HG02981 (cell line): ENCODE measurements around the gene GYS1.
"Not testable (repeated sequence)": the region's sequence is repeated elsewhere in the genome, so short reads cannot be mapped to it uniquely, and the experiment has no call there.

Experiments used
- ATAC-seq: cut with Tn5 transposase; IDR thresholded peaks from one replicate; pipeline ENCODE4 v1.9.1; 2021; ENCODE audit warnings: mild to moderate bottlenecking, moderate library complexity; ENCODE audit not compliant: unreplicated experiment

Gene GYS1

GRCh38 chr19:49018388-49019241, 25.5 kb upstream of the GYS1 start:
- ATAC-seq: not testable (repeated sequence)

GRCh38 chr19:49017666-49018351, 24.7 kb upstream of the GYS1 start:
- ATAC-seq: no peak

DNA sequence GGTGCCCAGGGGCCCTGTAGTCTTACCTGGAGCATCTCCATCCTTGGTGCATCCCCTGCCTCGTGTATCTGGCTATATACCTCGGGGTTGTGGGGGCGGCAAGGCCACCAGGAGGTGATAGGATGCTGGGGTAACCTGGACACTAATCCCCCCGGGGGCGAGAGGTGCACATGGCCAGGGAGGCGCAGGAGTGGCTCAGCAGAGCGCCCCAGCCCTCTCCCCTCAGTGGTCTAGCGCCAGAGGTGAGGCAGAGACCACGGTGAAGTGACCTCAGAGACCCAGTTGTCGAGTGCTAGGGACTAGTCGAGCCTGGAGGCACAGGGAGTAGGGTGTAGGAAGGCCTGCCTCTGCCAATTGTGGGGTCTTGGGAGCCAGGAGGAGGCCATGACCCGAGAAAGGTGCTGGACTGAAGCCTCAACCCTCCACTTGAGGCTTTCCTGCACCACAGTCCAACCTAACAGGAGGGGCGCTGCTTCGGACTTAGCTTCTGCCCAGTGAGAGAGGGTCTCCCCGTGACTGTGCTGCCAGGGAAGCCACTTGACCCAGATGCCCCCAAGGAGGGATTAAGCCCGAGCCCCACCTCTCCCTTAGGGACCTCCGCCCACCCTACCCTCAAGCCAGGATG, 24.0 kb upstream of the GYS1 start, which contains the start of gene LHB:
TSS of gene LHB (minus strand) at position 51 of the 625 bp plus-strand sequence. CDS start at position 41, 10 bp downstream.
- no peak for ATAC-seq

DNA sequence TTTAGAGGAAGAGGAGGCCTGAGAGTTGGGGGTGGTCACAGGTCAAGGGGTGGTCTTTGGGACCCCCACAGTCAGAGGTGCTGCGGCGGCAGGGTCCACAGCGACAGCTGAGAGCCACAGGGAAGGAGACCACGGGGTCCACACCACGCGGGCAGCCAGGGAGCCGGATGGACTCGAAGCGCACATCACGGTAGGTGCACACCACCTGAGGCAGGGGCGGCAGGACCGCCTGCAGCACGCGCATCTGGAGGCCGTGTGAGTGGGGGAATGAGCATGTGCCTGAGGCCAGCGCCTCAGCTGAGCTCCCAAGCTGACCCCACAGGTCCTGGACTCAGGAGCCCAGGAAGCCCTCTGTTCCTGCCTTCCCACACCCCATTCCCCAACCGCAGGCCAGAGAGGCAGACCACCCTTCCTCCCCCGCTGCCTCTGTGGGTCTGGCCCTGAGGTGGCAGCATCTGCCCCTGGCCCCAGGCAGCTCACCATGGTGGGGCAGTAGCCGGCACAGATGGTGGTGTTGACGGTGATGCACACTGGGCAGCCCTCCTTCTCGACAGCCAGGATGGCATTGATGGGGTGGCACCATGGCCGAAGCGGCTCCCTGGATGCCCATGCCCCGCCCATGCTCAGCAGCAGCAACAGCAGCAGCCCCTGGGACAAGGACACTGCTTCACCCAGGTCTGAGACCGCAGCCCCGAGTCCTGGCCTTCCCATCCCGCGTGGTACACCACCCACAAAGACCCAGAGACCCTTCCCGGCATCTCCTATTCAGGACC, 23.1 kb upstream of the GYS1 start:
- ATAC-seq: no peak

DNA sequence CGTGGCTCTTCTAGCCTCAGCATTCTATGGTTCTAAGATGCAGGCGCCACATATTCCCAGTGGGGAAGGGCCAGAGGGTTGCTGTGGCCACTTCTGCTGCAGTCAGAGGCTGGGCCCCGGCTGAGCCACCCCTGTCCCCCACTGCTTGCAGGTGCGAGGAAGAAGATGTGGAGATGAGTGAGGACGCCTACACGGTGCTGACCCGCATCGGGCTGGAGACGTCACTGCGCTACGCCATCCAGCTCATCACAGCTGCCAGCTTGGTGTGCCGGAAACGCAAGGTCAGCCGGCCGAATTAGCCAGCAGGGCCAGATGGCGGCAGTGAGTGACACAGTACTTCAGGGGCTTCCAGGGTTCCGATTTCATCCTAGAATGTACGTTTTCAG, 21.8 kb upstream of the GYS1 start:
- no peak for ATAC-seq

DNA sequence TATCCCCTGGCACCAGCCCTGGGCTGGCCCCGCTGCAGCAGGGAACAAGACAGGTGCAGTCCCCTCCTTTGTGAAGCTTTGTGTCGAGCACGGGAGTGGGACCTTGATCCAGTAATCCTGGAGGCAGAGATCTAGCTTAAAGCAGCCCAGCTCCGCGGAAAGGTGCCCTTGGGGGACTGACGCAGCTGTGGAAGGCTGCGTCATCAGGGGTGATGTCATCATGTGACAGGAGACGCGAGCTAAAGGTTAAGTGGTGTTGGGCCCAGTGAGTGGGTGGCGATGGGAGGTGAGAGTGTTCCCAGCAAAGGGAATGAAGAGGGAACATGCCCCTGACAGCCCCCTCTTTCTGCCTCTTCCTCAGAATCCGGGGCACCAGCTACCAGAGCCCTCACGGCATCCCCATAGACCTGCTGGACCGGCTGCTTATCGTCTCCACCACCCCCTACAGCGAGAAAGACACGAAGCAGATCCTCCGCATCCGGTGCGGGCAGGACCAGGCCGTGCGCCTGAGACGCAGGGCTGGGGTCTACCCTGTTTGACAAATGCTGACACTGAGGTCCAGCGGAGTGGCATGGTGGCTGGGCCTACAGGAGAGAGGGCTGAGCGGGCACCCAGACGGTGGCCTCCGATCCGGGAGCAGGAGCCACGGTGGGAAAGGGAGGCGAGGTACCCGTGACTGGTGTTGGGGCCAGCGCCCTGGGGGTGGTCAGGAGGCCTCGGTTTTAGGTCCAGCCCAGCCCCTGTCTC, 21.2 kb upstream of the GYS1 start:
- ATAC-seq: no peak

DNA sequence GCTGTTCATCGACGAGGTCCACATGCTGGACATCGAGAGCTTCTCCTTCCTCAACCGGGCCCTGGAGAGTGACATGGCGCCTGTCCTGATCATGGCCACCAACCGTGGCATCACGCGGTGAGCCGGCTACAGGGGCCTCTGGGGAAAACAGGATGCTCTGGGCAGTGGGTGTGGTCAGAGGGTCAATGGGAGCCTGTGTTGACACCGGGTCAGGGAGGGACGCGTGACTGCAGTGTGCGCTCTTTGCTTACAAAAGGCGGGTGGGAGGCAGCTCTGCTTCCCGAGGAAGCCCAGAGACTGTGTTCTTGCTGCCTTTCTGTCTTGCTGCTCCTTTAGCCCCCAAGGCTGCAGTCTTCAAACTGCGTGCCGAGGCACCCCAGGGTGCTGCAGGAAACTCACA, 18.1 kb upstream of the GYS1 start:
- ATAC-seq: no peak

- no peak for ATAC-seq
Measured at GRCh38 chr19:49010453-49010852, 17.3 kb upstream of the GYS1 start.

DNA sequence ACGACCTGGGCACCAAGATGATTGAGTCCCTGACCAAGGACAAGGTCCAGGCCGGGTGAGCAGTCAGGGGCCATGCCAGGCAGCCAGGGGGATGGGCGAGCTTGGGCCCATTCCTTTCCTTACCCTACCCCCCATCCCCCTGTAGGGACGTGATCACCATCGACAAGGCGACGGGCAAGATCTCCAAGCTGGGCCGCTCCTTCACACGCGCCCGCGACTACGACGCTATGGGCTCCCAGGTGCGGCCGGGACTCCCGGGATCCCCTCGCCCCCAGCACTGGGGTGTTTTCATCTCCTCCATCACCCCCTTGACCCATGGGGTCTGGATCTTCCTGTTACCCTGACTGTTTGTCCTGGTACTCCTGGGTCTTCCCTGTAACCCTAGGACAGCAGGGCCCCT, 16.7 kb upstream of the GYS1 start:
- ATAC-seq: no peak

GRCh38 chr19:49006905-49007304, 13.8 kb upstream of the GYS1 start:
- no peak for ATAC-seq

DNA sequence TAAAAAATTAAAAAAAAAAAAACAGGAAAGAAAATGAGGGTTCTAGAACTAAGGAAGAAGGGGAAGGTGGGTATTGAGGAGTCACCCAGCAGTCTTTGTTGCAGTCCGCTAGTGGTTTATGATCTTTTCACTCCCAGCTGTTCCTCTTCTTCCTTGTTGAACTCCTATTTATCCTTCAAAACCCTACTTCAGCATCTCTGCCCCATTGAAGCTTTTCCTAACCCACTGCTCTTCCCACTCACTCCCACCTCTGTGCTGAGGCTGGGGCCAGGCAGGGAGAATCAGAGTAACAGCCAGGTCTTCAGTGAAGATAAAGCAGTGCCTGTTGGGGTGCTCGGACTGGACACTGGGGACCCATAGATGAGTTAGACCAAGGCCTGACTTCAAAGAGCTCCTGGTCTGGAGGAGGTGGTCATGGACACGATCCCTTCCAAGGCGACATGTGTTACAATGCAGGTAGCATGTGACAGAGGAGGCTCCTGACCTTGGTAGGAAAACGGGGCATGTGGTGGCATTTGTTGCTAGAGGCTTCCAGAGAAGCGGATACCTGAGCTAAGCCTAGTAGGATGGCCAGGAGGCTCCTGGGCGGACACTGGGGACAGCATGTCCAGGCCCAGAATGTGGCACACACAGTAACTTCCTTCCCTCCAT, 12.0 kb upstream of the GYS1 start:
- no peak for ATAC-seq

- no peak for ATAC-seq
Measured at GRCh38 chr19:49004133-49004532, 11.0 kb upstream of the GYS1 start.

DNA sequence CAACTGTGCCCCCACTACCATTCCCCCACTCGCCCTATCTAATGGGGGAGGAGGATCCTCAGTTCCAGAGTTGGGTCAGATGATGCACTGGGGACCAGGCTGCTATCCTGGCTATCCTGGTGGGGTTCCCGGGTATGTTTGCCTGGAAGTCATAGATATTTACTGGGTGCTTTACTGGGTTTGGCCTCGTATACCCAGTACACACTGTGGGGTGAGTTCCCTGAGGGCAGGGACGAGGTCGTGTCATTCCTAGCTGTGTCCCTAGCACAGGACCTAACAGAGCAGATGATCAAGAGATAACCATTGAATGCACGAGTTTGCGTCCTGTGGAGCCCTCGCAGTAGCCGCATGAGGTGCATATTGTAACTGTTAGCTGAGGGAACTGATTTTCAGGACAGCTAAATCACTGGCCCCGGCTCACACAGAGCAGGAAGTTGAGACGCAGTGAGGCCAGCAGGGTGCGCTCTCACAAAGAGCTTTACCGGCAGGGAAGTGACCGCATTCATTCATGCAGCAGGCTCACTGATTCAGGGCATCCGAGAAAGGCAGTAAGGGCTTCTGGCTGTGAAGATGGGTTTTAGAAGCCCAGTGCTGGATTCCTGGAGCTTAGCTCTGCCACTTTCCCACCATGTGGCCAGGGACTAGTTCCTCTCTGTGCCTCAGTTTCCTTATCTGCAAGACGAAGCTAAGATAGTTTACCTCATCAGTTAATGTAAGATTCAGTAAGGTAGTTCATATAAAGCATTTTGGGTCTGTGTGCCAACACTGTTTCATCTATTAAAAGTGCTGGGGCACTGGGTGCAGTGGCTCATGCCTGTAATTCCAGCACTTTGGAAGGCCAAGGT, 6.6 kb upstream of the GYS1 start:
- ATAC-seq: no peak

- ATAC-seq: no peak
Measured at GRCh38 chr19:48997972-48998371, 4.9 kb upstream of the GYS1 start.

DNA sequence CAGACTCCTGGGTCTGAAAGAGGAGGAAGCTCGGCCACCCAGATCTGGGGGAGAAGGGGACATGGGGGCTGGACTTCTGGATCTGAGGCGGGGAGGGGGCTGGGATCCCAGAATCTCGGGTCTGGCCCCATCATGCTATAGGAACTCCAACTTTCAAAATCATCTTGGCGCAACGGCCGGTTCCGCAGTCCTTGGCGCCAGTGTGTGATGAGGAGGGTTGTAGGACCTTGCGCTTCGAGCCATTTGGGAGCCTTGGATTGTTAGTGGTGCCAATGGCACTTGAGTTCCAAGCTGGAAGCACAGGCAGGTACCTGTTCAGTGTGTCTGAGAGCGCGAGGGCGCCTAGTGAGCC, 902 bp upstream of the GYS1 start:
- ATAC-seq: no peak

GRCh38 chr19:48992581-48993174, 431 bp downstream of the GYS1 start:
- ATAC-seq: no peak

DNA sequence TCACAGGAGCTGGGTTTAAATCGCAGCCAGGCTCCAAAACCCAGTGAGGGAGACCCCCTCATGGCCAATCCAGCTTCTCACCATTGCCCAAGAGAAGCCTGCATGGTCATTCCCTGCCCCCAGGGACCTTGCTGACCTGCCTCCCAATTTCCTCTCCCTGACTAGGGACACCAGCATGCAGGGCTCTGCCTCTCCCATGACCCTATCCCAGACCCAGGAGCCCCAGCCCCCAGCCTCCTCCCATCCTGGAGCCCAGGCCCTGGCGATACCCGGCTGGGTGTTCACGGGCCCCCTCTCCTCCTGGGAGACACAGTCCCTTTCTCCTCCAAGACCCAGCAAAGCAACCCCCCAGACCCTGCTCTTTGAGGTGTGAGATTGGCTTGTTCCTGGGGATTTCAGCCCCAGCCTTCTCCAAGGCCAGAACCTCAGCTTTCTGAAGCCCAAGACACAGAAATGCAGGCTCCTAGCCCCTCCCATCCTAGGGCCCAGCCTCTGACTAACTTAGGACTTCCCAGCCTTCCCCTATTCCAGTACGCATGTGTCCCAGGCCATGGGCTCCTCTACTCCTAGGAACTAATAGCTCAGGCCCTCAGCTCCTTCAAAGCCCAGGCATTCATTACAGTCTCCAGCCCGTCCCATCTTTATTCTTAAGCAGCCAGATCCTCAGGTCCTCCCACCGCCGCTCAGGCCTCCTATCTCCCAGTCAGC, 1.1 kb downstream of the GYS1 start:
- ATAC-seq: no peak

DNA sequence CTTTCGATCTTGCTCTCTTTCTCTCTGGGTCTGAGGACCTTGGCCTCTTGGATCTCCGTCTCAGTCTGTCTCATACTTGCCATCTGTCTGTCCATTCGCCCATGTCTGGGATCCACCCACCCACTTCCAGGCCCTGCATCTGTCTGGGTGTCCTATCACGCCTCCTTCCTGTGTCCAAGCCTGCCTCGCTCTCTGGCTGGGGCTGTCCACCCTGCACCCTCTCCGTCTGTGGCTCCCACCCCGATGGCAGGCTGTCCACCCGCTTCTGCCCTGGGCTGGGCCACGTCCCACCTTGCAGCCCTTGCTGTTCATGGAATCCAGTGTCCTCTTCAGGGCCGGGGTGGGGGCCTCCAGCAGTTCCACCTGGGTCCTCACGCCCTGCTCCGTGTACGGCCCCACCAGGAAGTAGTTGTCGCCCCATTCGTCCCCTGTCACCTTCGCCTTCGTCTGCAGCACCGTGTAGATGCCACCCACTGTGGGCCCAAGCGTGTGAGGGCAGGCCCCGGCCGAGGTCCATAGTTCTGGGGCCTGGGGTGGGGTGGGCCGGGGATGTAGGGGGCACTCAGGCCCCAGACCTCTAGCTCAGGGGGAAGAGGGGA, 2.0 kb downstream of the GYS1 start:
- ATAC-seq: no peak
